Peyer's patch (tissue), 4 donors: ENCODE data around the gene BLTP3B. TPM values are rescaled to one million over a fixed set of nuclear protein-coding genes. Genes with fewer than 3 reads are reported as not detected.

Source experiments
- DNase-seq, 3 donors: peaks; one replicate each; pipeline ENCODE4 v3.0.0-alpha.2; 2017 to 2019
- H3K27ac ChIP-seq, 4 donors: fragments of 200-600 bp; sonication (generic); one replicate each; pipeline ENCODE4 v1.5.1; 2016 to 2019
- H3K27me3 ChIP-seq, 2 donors: fragments of 200-600 bp; sonication (generic); one replicate each; pipeline ENCODE4 v1.5.1; 2019
- H3K36me3 ChIP-seq, 3 donors: fragments of 200-600 bp; sonication (generic); one replicate each; pipeline ENCODE4 v1.5.1; 2016 to 2019
- H3K4me1 ChIP-seq, 4 donors: fragments of 200-600 bp; sonication (generic); one replicate each; pipeline ENCODE4 v1.5.1; 2016 to 2019
- H3K4me3 ChIP-seq, 4 donors: fragments of 200-600 bp; sonication (generic); 1 replicate in 3 of 4; 2 replicates in 1 of 4; pipeline ENCODE4 v1.5.1; 2016 to 2019; ENCODE audit warnings: mild to moderate bottlenecking in 1 of 4
- H3K9me3 ChIP-seq, 4 donors: fragments of 200-600 bp; sonication (generic); one replicate each; pipeline ENCODE4 v1.5.1; 2016 to 2019; ENCODE audit warnings: mild to moderate bottlenecking in 1 of 4
- POLR2A ChIP-seq, 2 donors: fragments of 450-650 bp; IDR thresholded peaks; one replicate each; pipeline ENCODE4 v1.5.1; 2017; ENCODE audit warnings: antibody characterized with exemption in 2 of 2, mild to moderate bottlenecking in 2 of 2, moderate library complexity in 2 of 2
- total RNA-seq, 4 donors: library from RNA; depleted of rRNA; stranded (reverse); fragments of >200 nt; gene quantifications; one replicate each; pipeline ENCODE4 v1.1.0, GENCODE V29; 2016
- TF ChIP-seq, protein P1 (sequence below), 6 experiments: fragments of 450-650 bp in 4 of 6; fragments of 200-600 bp in 2 of 6; sonication (generic) in 1 of 6; IDR thresholded peaks; one replicate each; pipeline ENCODE4 v1.5.1; 2017 to 2019; ENCODE audit warnings: antibody characterized with exemption in 6 of 6, mild to moderate bottlenecking in 3 of 6, moderate library complexity in 1 of 6

Gene BLTP3B
- total RNA-seq, 4 donors from 2014 or later = 20.6 to 56.9 (median 27.9) TPM

DNA sequence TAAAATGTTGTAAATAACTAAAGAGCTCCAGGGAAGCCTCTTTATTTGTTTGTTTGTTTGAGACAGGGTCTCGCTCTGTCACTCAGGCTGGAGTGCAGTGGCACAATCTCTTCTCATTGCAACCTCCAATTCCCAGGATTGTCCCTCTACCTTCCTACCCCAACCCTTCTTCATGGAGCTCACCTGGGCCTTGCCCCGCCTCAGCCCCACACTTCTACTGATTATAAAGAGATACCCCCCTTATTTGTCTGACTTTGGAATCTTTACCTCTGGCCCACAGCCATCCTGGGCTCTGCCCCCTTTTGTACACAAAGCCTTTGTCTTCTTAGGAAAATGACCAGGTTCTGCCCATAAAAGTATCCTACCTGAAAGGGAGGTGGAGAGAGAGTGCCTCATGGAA lies 9.1 kb upstream of the BLTP3B start:
- no peak overlapping the region for H3K27ac ChIP-seq
- no peak for TF ChIP-seq POLR2A (IDR thresholded peaks at IDR 0.05)
- TF ChIP-seq, protein P1, sequence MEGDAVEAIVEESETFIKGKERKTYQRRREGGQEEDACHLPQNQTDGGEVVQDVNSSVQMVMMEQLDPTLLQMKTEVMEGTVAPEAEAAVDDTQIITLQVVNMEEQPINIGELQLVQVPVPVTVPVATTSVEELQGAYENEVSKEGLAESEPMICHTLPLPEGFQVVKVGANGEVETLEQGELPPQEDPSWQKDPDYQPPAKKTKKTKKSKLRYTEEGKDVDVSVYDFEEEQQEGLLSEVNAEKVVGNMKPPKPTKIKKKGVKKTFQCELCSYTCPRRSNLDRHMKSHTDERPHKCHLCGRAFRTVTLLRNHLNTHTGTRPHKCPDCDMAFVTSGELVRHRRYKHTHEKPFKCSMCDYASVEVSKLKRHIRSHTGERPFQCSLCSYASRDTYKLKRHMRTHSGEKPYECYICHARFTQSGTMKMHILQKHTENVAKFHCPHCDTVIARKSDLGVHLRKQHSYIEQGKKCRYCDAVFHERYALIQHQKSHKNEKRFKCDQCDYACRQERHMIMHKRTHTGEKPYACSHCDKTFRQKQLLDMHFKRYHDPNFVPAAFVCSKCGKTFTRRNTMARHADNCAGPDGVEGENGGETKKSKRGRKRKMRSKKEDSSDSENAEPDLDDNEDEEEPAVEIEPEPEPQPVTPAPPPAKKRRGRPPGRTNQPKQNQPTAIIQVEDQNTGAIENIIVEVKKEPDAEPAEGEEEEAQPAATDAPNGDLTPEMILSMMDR (IDR thresholded peaks at IDR 0.05) = no peak
- no peaks in the 10 kb centered on the region for H3K36me3 ChIP-seq
- H3K4me1 ChIP-seq = no peaks in the 10 kb centered on the region
- no peaks in the 10 kb centered on the region for H3K27me3 ChIP-seq
- no peaks in the 10 kb centered on the region for H3K9me3 ChIP-seq
- no peak for DNase-seq
- H3K4me3 ChIP-seq = no peak overlapping the region

DNA sequence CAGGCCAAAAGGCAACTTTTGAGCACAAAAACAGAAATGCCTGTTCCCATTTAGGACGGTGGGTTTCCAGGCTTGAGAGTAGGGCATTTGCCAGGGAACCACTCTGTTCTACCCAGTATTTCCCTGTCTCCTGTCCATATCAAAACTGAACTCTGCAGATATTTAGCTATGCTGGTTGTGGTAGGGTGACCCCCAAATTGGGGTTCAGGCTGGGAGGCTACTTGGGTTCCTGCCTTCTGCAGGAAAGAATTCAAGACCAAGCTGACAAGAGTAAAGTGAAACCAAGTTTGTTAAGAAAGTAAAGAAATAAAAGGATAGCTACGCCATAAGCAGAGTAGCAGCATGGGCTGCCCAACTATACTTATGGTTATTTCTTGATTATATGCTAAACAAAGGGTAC lies 3.6 kb upstream of the BLTP3B start:
- no peak for DNase-seq
- Histone ChIP-seq H3K27ac (no peak overlapping the region), H3K9me3 (no peaks in the 10 kb centered on the region), H3K4me3 (no peak overlapping the region), H3K27me3 (no peaks in the 10 kb centered on the region), H3K36me3 (no peaks in the 10 kb centered on the region), H3K4me1 (no peaks in the 10 kb centered on the region)
- TF ChIP-seq, protein P1 (IDR thresholded peaks at IDR 0.05) = no peak
- TF ChIP-seq POLR2A (IDR thresholded peaks at IDR 0.05) = no peak

DNA sequence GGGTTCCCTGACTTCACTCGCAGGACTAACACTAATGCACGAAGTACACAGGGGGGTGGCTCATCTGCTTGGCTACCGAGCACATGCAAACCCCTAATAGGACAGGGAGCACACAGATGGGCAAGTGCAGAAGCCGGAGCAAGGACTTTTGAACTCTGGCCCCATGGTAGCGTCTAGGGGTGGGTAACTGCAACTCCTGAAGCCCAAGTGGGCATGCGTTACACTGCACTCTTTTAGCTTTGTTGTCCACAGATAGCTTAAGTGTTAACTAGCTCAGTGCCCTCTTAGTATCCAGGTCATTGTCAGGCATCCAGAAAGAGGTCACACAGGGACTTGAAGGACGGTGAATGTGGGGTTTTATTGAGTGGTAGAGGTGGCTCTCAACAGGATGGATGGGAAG lies 3.0 kb upstream of the BLTP3B start:
- H3K36me3 ChIP-seq = no peaks in the 10 kb centered on the region
- no peak overlapping the region for H3K27ac ChIP-seq
- H3K4me3 ChIP-seq = no peak overlapping the region
- H3K4me1 ChIP-seq = peaks cover 0 to 5% (median 0%) of the 10 kb centered on the region in 4 donors
- TF ChIP-seq POLR2A (IDR thresholded peaks at IDR 0.05) = no peak
- TF ChIP-seq, protein P1 (IDR thresholded peaks at IDR 0.05) = no peak
- no peaks in the 10 kb centered on the region for H3K27me3 ChIP-seq
- DNase-seq = no peak
- no peaks in the 10 kb centered on the region for H3K9me3 ChIP-seq

DNA sequence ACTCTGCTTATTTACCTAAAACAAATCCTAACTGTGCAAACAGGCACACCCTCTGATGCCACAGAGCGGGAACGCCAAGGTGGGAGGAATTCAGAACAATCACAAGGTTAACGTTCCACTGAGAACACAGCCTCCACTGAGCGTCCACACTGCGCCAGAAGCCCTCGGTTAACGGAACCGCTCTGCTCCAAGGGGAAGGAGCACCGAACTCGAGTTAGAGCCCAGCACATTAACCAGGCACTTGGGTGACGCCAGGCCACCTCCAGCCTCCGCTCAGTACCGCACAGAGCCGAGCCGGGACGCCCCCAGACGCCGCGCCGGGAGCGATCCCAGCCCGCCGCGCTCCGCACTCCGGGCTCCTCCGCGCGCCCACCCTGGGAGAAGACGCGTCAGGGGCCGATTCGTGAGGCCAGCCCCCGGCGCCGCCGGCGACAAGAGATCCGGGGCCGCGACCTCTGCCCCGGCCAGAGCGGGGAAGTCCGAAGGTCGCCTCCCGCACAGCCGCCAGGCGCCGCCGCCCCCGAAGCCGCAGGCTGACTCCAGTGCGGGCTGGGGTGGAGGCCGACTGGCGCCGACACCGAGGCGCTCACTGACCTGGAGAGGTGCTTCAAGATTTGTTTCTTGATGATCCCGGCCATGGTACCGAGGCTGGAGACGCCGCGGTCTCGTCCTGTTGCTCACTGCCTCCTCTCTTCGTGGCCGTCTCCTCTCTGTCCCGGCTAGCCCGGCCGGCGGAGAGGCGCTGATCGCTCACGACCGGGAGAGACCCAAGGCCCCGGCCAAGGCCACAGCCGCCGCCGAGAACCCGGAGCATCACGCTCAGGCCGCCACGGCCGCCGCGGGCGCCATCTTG lies 450 bp downstream of the BLTP3B start:
- Histone ChIP-seq H3K36me3 (no peaks in the 10 kb centered on the region), H3K27me3 (no peaks in the 10 kb centered on the region), H3K4me1 (peaks cover 0 to 22% (median 3%) of the 10 kb centered on the region in 4 donors), H3K4me3 (peak overlapping the region; percentile 78 to 95 (median 90)), H3K9me3 (no peaks in the 10 kb centered on the region), H3K27ac (peak overlapping the region; percentile 88 to 95 (median 93))
- TF ChIP-seq, protein P1 (IDR thresholded peaks at IDR 0.05) = peak in 2 of 6 experiments; percentile 3 to 22
- peak; percentile 40 to 51 for TF ChIP-seq POLR2A (IDR thresholded peaks at IDR 0.05)
- DNase-seq = peak; percentile 36 to 73 (median 62)

DNA sequence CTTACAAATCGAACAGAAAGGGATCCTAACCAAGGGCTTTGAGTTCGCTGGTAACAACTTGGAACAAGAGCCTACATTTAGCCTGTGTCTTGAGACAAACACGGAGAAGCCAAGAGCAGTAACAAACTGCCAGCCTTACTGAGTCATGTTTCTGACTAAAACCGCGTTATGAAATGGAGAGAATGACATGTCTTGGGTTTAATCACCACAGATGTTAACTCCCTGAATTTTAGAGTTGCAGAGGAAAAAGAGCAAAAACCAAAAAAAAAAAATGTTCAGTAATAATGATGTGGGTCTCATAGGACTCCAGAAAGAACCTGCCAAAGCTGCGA lies 1.0 kb downstream of the BLTP3B start:
- peaks cover 0 to 22% (median 3%) of the 10 kb centered on the region in 4 donors for H3K4me1 ChIP-seq
- no peaks in the 10 kb centered on the region for H3K27me3 ChIP-seq
- no peaks in the 10 kb centered on the region for H3K9me3 ChIP-seq
- no peak for DNase-seq
- H3K36me3 ChIP-seq = no peaks in the 10 kb centered on the region
- TF ChIP-seq, protein P1 (IDR thresholded peaks at IDR 0.05) = no peak
- TF ChIP-seq POLR2A (IDR thresholded peaks at IDR 0.05) = no peak
- H3K4me3 ChIP-seq = peak overlapping the region; percentile 78 to 95 (median 90)
- H3K27ac ChIP-seq = peak overlapping the region; percentile 88 to 95 (median 93)
